GM12873 (cell line): ENCODE results near the gene FGD3.

Experiments used
- CTCF ChIP-seq: IDR thresholded peaks from 2 replicates; pipeline ENCODE4 v1.5.1; 2012; ENCODE audit warnings: low read depth, mild to moderate bottlenecking, moderate library complexity, low read length, control low read depth; ENCODE audit not compliant: insufficient read depth; ENCODE audit errors: missing control alignments

FGD3 gene

GRCh38 chr9:93057042-93057702 is 109.8 kb downstream of the FGD3 start:
- no peak for TF ChIP-seq CTCF

- no peak for TF ChIP-seq CTCF
These were observed 110.5 kb downstream of the FGD3 start for GRCh38 chr9:93057703-93058354.

- no peak for TF ChIP-seq CTCF
These were observed 111.2 kb downstream of the FGD3 start, which contains the start of gene SUSD3 for GRCh38 chr9:93058355-93059010. Gene SUSD3 (plus strand): TSS chr9:93058701. CDS start chr9:93058743, 42 bp downstream.

GRCh38 chr9:93059011-93059714 is 111.8 kb downstream of the FGD3 start:
- TF ChIP-seq CTCF = no peak

- TF ChIP-seq CTCF = no peak
These were observed 112.6 kb downstream of the FGD3 start for GRCh38 chr9:93059715-93060578.

GRCh38 chr9:93060746-93061259 is 113.5 kb downstream of the FGD3 start:
- TF ChIP-seq CTCF = no peak
